Caco-2 (cell line): ENCODE data around the gene SF3B5. TPM values are rescaled to one million over a fixed set of nuclear protein-coding genes. Genes with fewer than 3 reads are reported as not detected.

Experiments used
- BruUV-seq: library from RNA; stranded (reverse); fragments of 400-500 nt; replicated peaks from 2 replicates; lab custom pipeline; 2021; lab: Mats Ljungman, UMichigan
- CTCF ChIA-PET: fragments of 300-600 bp; sonication (Branson Sonifier 250); formaldehyde crosslinking; loops from one replicate; lab custom pipeline; 2022; ENCODE audit warnings: antibody characterized with exemption; lab: Charles Lee
- POLR2A ChIA-PET: fragments of 300-600 bp; sonication (Branson Sonifier 250); formaldehyde crosslinking; loops from one replicate; lab custom pipeline; 2022; ENCODE audit warnings: antibody characterized with exemption; lab: Charles Lee
- DNase-seq, 2 experiments: peaks; one replicate each; pipeline versions ENCODE4 v3.0.0 to v3.0.0-alpha.2; 2020 to 2022
- H3K27me3 ChIP-seq: replicated peaks from 2 replicates; pipeline ENCODE4 v1.6.0; 2011; ENCODE audit warnings: low read length; ENCODE audit not compliant: control insufficient read depth, insufficient read depth
- H3K36me3 ChIP-seq: 2 replicates; pipeline ENCODE4 v1.5.1; 2011; ENCODE audit warnings: low read length; ENCODE audit not compliant: control insufficient read depth, insufficient read depth
- H3K4me1 ChIP-seq: fragments of 250-450 bp; sonication (Bioruptor Pico); 2 replicates; pipeline ENCODE4 v1.5.1; 2020; ENCODE audit warnings: mild to moderate bottlenecking
- H3K4me3 ChIP-seq: 2 replicates; pipeline ENCODE4 v1.5.1; 2011; ENCODE audit warnings: low read depth, mild to moderate bottlenecking, control low read depth, low read length
- H3K9me3 ChIP-seq: fragments of 250-450 bp; sonication (Bioruptor Pico); 2 replicates; pipeline ENCODE4 v1.5.1; 2020; ENCODE audit warnings: mild to moderate bottlenecking, moderate library complexity
- H3K27ac Mint-ChIP-seq: one replicate; pipeline ENCODE4 v1.8.0; 2022; ENCODE audit warnings: mixed read lengths; ENCODE audit not compliant: unreplicated experiment
- H3K27me3 Mint-ChIP-seq: one replicate; pipeline ENCODE4 v1.8.0; 2022; ENCODE audit warnings: mixed read lengths; ENCODE audit not compliant: insufficient read depth, unreplicated experiment
- H3K36me3 Mint-ChIP-seq: one replicate; pipeline ENCODE4 v1.8.0; 2022; ENCODE audit warnings: mild to moderate bottlenecking, mixed read lengths; ENCODE audit not compliant: insufficient read depth, unreplicated experiment
- H3K4me1 Mint-ChIP-seq: one replicate; pipeline ENCODE4 v1.8.0; 2022; ENCODE audit warnings: low read depth, mixed read lengths; ENCODE audit not compliant: unreplicated experiment
- H3K4me3 Mint-ChIP-seq: one replicate; pipeline ENCODE4 v1.8.0; 2022; ENCODE audit warnings: mild to moderate bottlenecking, moderate library complexity, mixed read lengths; ENCODE audit not compliant: unreplicated experiment
- H3K9me3 Mint-ChIP-seq: one replicate; pipeline ENCODE4 v1.8.0; 2022; ENCODE audit warnings: mixed read lengths; ENCODE audit not compliant: unreplicated experiment
- intact Hi-C: fragments of 100-400 bp; cut with micrococcal nuclease; formaldehyde crosslinking; loops from one replicate; pipeline ENCODE4 v1.10.0; 2022; ENCODE audit not compliant: unreplicated experiment
- total RNA-seq: library from RNA; stranded (reverse); gene quantifications from 2 replicates; pipeline ENCODE4 v1.2.3, GENCODE V29; 2022
- TF ChIP-seq, protein P1 (sequence below), 2 experiments: fragments of 200-600 bp in 1 of 2; IDR thresholded peaks; 1 replicate in 1 of 2; 2 replicates in 1 of 2; pipeline versions ENCODE4 v1.5.1 to v1.8.0; 2011 to 2022; ENCODE audit warnings: antibody characterized with exemption in 1 of 2, control low read depth in 1 of 2, inconsistent platforms in 1 of 2, low read depth in 1 of 2, low read length in 1 of 2, mild to moderate bottlenecking in 1 of 2, moderate library complexity in 1 of 2; ENCODE audit not compliant: insufficient read depth in 1 of 2, severe bottlenecking in 1 of 2, unreplicated experiment in 1 of 2

The SF3B5 gene
- total RNA-seq, 1 experiment from 2014 or later: 84.6 TPM

DNA sequence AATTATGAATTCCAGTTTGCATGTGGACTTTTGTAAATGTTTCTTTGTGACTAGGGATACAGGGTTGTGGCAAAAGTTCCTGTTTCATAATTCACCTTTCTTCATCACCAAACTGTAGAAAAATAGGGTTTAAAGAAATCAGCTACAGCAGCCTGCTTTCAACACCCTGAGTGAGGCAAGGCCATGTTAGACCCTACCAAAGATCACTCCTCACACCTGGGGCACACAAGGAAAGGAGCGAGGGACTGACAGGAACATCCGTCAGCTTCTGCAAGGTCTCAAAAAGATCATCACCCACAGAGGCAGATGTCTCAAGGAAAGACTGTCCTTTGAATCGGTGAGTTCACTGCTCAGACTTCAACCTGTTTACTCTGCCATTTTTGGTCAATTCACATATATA lies 44.4 kb upstream of the SF3B5 start:
- no peaks in the 10 kb centered on the region for H3K36me3 ChIP-seq
- CTCF ChIA-PET: interaction anchor here (0.6 kb wide), 1 partner anchor 35 kb away, joined by 3 read pairs; no protein-coding TSS in a partner anchor
- H3K9me3 ChIP-seq: no peaks in the 10 kb centered on the region
- H3K4me1 ChIP-seq: no peaks in the 10 kb centered on the region
- H3K9me3 Mint-ChIP-seq: no peaks in the 10 kb centered on the region
- BruUV-seq: no TSS peak
- no peaks in the 10 kb centered on the region for H3K4me1 Mint-ChIP-seq
- no peaks in the 10 kb centered on the region for H3K27me3 Mint-ChIP-seq
- no peaks in the 10 kb centered on the region for H3K27me3 ChIP-seq
- POLR2A ChIA-PET: no interaction called here
- H3K27ac Mint-ChIP-seq: no peak overlapping the region
- no peak overlapping the region for H3K4me3 ChIP-seq
- TF ChIP-seq, protein P1, sequence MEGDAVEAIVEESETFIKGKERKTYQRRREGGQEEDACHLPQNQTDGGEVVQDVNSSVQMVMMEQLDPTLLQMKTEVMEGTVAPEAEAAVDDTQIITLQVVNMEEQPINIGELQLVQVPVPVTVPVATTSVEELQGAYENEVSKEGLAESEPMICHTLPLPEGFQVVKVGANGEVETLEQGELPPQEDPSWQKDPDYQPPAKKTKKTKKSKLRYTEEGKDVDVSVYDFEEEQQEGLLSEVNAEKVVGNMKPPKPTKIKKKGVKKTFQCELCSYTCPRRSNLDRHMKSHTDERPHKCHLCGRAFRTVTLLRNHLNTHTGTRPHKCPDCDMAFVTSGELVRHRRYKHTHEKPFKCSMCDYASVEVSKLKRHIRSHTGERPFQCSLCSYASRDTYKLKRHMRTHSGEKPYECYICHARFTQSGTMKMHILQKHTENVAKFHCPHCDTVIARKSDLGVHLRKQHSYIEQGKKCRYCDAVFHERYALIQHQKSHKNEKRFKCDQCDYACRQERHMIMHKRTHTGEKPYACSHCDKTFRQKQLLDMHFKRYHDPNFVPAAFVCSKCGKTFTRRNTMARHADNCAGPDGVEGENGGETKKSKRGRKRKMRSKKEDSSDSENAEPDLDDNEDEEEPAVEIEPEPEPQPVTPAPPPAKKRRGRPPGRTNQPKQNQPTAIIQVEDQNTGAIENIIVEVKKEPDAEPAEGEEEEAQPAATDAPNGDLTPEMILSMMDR (IDR thresholded peaks at IDR 0.05; ENCODE audit: insufficient read depth in 1 of 2, low read depth in 1 of 2, low read length in 1 of 2, severe bottlenecking in 1 of 2, unreplicated experiment in 1 of 2): no peak
- no peaks in the 10 kb centered on the region for H3K36me3 Mint-ChIP-seq
- intact Hi-C loops: no loop called here
- DNase-seq: no peak
- H3K4me3 Mint-ChIP-seq: no peak overlapping the region

- Mint-ChIP-seq H3K27ac (no peak overlapping the region), H3K4me3 (no peak overlapping the region), H3K4me1 (no peaks in the 10 kb centered on the region), H3K27me3 (no peaks in the 10 kb centered on the region), H3K9me3 (no peaks in the 10 kb centered on the region), H3K36me3 (no peaks in the 10 kb centered on the region)
- TF ChIP-seq, protein P1 (IDR thresholded peaks at IDR 0.05; ENCODE audit: insufficient read depth in 1 of 2, low read depth in 1 of 2, low read length in 1 of 2, severe bottlenecking in 1 of 2, unreplicated experiment in 1 of 2): no peak
- ChIA-PET POLR2A (no interaction called here), CTCF (no interaction called here)
- no peaks in the 10 kb centered on the region for H3K36me3 ChIP-seq
- no peak for DNase-seq
- no peaks in the 10 kb centered on the region for H3K9me3 ChIP-seq
- intact Hi-C loops: no loop called here
- no peak overlapping the region for H3K4me3 ChIP-seq
- BruUV-seq: no TSS peak
- H3K27me3 ChIP-seq: no peaks in the 10 kb centered on the region
- H3K4me1 ChIP-seq: no peaks in the 10 kb centered on the region
Measured at GRCh38 chr6:144138542-144138941, 43.2 kb upstream of the SF3B5 start.

DNA sequence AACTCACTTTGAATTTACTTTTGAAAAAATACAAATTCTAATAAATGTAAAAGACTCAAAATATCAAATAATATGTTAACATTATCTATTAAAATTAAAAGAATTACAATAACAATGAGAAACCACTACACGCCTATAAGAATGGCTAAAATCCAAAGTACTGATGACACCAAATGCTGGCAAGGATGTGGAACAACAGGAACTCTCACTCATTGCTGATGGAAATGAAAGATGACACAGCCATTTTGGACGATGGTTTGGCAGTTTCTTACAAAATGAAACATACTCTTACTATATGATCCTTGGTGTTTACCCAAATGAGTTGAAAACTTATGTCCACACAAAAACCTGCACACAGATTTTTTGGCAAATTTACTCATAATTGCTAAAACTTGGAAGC lies 39.4 kb upstream of the SF3B5 start:
- Mint-ChIP-seq H3K27me3 (no peaks in the 10 kb centered on the region), H3K27ac (no peak overlapping the region), H3K36me3 (no peaks in the 10 kb centered on the region), H3K4me1 (no peaks in the 10 kb centered on the region), H3K9me3 (no peaks in the 10 kb centered on the region), H3K4me3 (no peak overlapping the region)
- Histone ChIP-seq H3K4me3 (no peak overlapping the region), H3K4me1 (no peaks in the 10 kb centered on the region), H3K36me3 (no peaks in the 10 kb centered on the region), H3K27me3 (no peaks in the 10 kb centered on the region), H3K9me3 (no peaks in the 10 kb centered on the region)
- BruUV-seq: no TSS peak
- POLR2A ChIA-PET: no interaction called here
- CTCF ChIA-PET: no interaction called here
- DNase-seq: no peak
- TF ChIP-seq, protein P1 (IDR thresholded peaks at IDR 0.05; ENCODE audit: insufficient read depth in 1 of 2, low read depth in 1 of 2, low read length in 1 of 2, severe bottlenecking in 1 of 2, unreplicated experiment in 1 of 2): no peak
- intact Hi-C loops: no loop called here
